Activated CD8-positive, alpha-beta memory T cell treated with anti-CD3 and anti-CD28 coated beads, Interleukin-2, amount 50 U/mL, for 1 hour (primary cell): ENCODE data around the gene RICTOR.
"Not testable (repeated sequence)": the region's sequence is repeated elsewhere in the genome, so short reads cannot be mapped to it uniquely, and the experiment has no call there.

Source experiments
- DNase-seq: peaks from one replicate; pipeline ENCODE4 v3.0.0-alpha.2; 2020; ENCODE audit errors: extremely low read depth

Gene RICTOR

DNA sequence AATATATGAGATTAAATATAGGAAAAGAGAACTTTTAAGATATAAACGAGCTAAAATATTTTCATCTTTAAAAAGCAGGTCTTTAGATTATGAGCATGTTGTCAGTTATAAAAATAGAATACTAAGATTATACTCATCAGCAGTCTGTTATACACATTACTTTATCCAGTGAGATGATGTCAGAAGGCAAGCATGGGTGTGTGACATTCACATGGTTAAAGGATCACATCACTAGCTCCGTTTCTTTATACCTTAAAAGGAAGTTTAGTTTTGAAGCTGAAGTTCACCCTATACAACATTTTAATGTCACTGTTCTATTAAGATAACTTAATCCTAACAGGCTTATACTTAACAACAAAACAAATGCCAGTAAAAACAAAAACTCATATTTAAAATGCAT lies 59.6 kb downstream of the RICTOR start:
- no peak for DNase-seq

DNA sequence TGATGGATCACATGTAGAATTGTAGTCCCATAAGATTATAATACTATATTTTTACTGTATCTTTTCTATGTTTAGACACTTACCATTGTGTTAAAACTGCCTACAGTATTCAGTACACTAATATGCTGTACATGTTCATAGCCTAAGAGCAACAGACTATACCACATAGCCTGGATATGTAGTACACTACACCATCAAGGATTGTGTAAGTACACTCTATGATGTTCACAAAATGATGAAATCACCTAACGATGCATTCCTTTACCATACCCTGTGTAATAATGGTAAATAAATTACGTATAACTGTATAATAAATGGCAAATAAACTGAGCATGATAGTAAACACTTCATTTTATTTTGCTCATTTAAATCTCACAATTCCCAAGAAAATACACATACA lies 60.3 kb downstream of the RICTOR start:
- no peak for DNase-seq

DNA sequence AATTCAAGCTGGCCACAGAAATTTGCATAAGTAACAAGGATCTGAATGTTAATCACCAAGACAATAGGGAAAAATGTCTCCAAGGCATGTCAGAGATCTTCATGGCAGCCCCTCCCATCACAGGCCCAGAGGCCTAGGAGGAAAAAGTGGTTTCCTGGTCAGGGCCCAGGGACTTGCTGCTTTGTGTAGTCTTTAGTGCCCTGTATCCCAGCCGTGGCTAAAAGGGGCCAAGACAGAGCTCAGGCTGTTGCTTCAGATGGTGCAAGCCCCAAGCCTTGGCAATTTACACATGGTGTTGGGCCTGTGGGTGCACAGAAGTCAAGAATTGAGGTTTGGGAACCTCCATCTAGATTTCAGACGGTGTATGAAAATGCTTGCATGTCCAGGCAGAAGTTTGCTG lies 63.2 kb downstream of the RICTOR start:
- not testable (repeated sequence) for DNase-seq

GRCh38 chr5:39009981-39010380 lies 64.2 kb downstream of the RICTOR start:
- no peak for DNase-seq

GRCh38 chr5:39009280-39009679 lies 64.9 kb downstream of the RICTOR start:
- no peak for DNase-seq

DNA sequence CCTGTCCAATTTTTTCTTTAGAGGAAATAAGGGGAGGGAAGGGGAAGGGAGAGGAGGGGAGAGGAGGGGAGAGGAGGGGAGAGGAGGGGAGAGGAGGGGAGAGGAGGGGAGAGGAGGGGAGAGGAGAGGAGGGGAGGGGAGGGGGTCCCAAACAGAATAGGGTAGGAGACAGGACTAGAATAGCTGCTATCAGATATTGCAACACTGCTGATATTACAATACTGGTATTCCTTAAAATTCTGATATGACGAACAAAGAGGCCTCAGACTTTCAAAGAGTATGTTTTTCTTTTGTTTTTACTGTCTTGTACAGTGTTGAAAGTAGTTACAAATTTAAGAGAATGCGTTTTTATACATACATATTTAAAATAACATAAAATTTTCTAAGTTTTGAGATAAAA lies 67.5 kb downstream of the RICTOR start:
- DNase-seq = no peak

GRCh38 chr5:39005566-39006232 lies 68.5 kb downstream of the RICTOR start:
- DNase-seq = no peak

DNA sequence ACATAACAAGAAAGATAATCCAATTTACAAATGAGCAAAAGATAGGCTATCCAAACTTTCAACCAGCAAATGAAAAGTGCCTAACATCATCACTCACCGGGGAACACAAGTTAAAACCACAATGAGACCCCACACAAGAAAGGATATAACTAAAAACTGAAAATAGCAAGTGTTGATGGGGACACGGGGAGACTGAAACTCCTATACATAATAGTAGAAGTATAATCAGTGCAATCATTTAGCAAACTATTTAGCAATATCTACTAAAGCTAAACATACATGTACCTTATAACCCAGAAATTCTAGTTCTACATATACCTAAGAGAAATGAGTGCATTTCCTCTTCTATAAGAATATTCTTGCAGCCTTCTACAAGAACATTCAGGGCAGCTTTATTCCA lies 72.5 kb downstream of the RICTOR start:
- no peak for DNase-seq

DNA sequence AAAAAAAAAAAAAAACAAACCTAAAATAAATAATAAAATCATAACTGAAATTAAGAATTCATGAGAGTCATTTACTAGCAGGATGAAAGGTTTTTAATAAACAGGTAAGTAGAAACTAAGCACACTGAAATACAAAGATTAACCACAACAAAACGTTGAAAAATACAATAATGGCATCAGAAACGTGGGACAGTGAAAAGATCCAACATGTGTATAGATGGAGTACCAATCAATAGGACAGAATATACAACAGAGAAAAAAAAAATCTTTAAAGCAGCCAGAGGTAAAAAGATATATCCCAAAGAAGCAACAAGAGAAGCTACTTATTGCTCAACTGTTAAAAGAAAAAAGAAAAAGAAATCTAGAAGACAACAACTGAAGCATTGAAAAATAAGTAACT lies 75.2 kb downstream of the RICTOR start:
- no peak for DNase-seq

DNA sequence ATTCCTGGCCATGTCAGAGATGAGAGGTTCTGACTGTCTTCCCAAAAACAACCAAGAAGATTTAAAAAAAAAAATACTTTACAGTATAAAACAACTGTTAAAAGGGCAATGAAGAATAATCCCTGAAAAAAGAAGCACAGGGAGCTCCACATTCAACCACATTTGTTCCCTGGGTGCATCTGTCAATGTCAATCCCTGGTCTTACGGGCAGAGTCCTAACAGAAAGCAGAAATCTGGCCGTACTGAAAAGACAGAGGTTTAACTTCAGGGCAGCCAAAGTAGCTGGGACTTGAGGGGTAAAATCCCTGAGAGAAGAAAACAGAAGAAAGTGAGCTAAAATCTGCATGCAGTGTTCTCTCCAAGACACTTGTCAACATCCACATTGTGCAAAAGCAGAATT lies 76.6 kb downstream of the RICTOR start:
- no peak for DNase-seq

DNA sequence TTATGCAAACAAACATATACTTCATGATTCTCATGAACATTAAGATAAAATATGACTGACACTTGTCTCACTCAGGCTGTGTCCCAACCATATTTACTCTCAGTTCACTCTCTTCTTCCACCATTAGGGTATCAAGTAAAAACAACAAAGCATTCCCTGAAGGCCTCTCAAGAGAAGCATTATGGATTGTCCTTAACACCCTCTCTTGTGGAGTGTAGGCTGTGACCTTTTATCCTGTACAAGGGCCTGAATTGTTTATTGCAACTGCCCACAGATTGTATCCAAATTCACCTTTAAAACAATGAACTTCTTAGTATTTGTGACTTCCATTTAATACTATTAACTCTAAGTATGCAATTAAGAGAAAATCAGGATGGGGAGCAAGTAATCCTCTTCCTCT lies 78.1 kb downstream of the RICTOR start:
- no peak for DNase-seq

GRCh38 chr5:38994324-38994927 lies 79.8 kb downstream of the RICTOR start:
- no peak for DNase-seq

DNA sequence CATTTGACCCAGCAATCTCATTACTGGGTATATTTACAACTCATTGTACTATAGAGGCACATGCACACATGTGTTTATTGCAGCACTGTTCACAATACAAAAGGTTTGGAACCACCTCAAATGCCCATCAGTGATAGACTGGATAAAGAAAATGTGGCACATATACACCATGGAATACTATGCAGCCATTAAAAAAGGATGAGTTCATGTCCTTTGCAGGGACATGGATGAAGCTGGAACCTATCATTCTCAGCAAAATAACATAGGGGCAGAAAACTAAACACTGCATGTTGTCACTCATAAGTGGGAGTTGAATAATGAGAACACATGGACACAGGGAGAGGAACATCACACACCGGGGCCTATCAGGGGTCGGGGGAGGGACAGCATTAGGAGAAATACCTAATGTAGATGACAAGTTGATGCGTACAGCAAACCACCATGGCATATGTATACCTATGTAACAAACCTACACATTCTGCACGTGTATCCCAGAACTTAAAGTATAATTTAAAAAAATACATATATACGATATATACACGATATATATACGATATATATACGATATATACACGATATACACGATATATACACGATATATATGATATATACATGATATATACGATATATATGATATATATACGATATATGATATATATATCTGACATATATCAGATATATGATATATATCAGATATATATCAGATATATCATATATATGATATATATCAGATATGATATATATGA lies 84.1 kb downstream of the RICTOR start:
- DNase-seq = not testable (repeated sequence)

DNA sequence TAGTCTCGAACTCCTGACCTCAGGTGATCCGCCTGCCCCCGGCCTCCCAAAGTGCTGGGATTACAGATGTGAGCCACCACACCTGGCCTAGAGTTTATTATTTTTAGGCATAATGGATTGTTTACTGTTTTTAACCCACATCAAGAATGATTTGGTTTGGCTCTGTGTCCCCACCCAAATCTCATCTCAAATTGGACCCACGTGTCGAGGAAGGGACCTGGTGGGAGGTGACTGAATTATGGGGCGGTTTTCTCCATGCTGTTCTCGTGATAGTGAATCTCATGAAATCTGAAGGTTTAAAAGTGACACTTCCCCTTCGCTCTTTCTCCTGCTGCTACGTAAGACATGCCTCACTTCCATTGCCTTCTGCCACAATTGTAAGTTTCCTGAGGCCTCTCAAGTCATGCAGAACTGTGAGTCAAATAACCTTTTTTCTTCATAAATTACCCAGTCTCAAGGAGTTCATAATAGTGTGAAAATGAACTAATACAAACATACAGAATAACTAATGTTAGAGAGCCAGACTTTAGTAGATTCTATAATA lies 88.2 kb downstream of the RICTOR start:
- DNase-seq = no peak

DNA sequence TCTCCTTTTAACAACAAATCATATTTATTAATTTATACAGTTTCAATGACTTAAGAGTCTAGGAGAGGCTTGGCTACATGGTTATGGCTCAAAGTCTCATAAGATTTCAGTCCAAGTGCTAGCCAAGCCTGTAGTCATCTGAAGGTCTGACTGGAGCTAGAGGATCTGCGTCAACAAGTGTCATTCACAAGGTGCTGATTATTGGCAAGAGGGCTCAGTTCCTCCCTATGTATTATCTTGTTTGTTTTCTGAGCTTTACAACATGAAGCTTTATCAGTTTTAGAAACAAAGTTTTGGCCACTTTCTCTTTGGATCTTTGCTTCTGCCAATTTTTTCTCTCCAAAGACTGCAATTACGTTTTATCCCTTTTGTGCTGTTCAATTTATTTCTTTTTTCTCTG lies 94.7 kb downstream of the RICTOR start:
- no peak for DNase-seq

DNA sequence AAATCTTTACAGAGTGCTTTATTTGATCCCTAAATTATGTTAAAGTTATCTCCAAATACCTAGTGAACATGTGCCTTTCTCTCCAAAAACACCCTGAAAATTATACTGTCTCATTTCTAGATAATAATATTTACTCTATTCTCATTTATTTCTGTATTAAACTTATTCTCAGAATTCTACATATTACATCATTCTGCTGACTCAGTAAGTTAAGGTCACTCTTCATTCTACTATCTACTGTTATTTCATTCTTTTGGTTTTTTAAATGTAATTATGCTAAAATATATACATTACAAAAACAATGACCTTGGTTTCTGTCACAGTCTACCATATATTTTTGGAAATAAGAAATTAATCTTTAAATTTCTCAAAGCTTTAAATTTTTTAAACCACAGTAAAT lies 96.2 kb downstream of the RICTOR start:
- no peak for DNase-seq

- DNase-seq = no peak
These were observed 105.5 kb downstream of the RICTOR start for GRCh38 chr5:38968665-38969064.

GRCh38 chr5:38961691-38962090 lies 112.5 kb downstream of the RICTOR start:
- no peak for DNase-seq

DNA sequence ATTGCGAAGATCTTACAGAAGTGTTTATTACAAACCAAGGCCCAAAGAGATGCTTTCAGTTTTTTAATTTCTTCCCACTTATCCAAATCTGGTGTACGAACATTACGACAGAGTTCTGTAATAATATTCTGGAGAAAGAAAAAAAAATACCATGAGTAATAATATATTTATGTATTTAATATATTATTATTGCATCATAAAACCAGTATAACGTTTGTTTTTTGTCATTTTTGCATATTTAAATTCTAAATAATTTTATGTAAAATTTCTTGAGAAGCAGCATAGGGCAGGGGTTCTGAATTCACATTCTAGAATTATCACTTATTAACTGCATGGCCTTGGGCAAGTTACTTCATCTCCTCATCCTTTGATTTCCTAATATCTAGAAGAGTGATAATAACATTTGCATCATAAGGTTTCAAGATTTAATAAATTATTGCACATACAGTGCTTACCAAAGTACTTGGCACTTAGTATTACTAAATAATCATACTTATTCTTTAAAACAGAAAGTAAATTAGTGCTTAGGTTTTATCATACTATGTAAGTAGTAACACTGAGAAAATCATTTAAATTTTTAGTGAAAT lies 120.7 kb downstream of the RICTOR start:
- no peak for DNase-seq

DNA sequence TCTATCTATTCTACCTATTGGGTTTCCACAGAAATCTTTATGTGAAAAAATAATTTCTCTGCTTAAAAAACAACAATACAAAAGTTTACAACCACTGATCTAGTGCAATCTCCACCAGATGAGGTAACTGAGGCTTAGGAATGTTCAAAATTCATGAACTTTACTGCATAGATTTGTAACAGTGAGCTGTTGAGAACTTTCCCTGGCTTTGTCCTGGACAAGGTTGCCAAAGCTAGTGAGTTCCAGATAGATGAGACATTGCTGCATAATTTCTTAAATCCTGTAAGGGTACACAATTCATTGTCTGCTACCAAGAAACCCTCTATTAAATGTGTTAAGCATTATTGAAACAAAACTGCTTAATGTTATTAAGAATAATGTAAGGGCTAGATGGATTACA lies 125.7 kb downstream of the RICTOR start:
- DNase-seq = no peak

DNA sequence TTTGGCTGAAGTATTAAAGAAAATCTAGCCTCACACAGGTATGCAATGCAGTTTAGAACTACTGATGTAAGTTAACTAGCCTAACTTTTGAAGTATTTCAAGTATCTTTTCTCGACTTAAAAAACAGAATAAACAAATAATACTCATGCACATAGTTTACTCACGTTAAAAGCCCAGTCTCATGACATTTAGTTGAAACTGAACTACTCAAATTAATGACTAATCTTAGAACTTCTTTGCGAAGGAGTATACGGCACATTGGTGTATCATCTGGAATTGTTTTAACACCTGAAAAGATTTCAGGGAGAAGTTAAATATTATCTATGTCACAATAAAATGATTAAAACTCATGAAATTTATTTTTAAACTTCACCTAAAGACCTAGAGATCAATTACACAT lies 129.9 kb downstream of the RICTOR start:
- DNase-seq = no peak

DNA sequence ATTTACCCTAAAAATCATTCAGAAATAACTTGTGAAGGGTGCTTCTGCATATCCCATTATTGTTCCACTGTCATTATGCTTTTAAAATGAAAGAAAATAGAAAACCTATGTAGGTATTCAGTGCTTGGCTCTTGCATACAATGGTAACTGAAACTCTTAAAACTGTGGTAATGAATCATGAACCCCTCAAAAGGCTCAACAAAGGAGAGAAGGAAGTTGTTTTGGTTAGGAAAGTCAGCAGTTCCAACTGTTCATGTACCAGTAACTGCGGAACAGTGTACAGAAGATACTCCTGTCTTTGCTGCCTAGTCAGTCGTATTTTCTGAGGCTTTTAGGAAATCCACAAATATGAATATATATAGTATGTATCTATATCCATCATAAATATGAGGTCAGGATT lies 132.3 kb downstream of the RICTOR start:
- DNase-seq = no peak
